MCF 10A (cell line): ENCODE data around the gene PLSCR2. TPM values are rescaled to one million over a fixed set of nuclear protein-coding genes. Genes with fewer than 3 reads are reported as not detected.

Experiments
- BruUV-seq: library from RNA; stranded (reverse); fragments of 400-500 nt; replicated peaks from 2 replicates; lab custom pipeline; 2021; lab: Mats Ljungman, UMichigan
- CTCF ChIA-PET: fragments of 300-600 bp; sonication (Branson Sonifier 250); formaldehyde crosslinking; extraction: SDS; loops from one replicate; lab custom pipeline; 2021; ENCODE audit warnings: antibody characterized with exemption, inconsistent platforms; lab: Yijun Ruan, JAX
- POLR2A ChIA-PET: fragments of 300-600, 350-650 bp; sonication (Branson Sonifier 250); formaldehyde crosslinking; extraction: SDS; loops from one replicate; lab custom pipeline; 2020; ENCODE audit warnings: antibody characterized with exemption, inconsistent platforms; lab: Yijun Ruan, JAX
- DNase-seq: peaks from one replicate; pipeline ENCODE4 v3.0.0-alpha.2; 2018; ENCODE audit not compliant: unreplicated experiment
- H3K27ac Mint-ChIP-seq: one replicate; pipeline ENCODE4 v1.8.0; 2022; ENCODE audit warnings: mild to moderate bottlenecking, low read depth, mixed read lengths; ENCODE audit not compliant: unreplicated experiment
- H3K27me3 Mint-ChIP-seq: one replicate; pipeline ENCODE4 v1.8.0; 2022; ENCODE audit warnings: mixed read lengths; ENCODE audit not compliant: insufficient read depth, unreplicated experiment
- H3K36me3 Mint-ChIP-seq: one replicate; pipeline ENCODE4 v1.8.0; 2022; ENCODE audit warnings: mild to moderate bottlenecking, moderate library complexity, mixed read lengths; ENCODE audit not compliant: insufficient read depth, unreplicated experiment
- H3K4me1 Mint-ChIP-seq: one replicate; pipeline ENCODE4 v1.8.0; 2022; ENCODE audit warnings: mixed read lengths; ENCODE audit not compliant: insufficient read depth, unreplicated experiment
- H3K4me3 Mint-ChIP-seq: one replicate; pipeline ENCODE4 v1.8.0; 2022; ENCODE audit warnings: mild to moderate bottlenecking, moderate library complexity, mixed read lengths; ENCODE audit not compliant: unreplicated experiment
- H3K9me3 Mint-ChIP-seq: one replicate; pipeline ENCODE4 v1.8.0; 2022; ENCODE audit warnings: mixed read lengths; ENCODE audit not compliant: unreplicated experiment
- intact Hi-C: fragments of 100-400 bp; cut with micrococcal nuclease; formaldehyde crosslinking; loops from 2 replicates; pipeline ENCODE4 v1.14.1; 2022
- total RNA-seq: library from RNA; stranded (reverse); gene quantifications from 2 replicates; pipeline ENCODE4 v1.2.3, GENCODE V29; 2022
- TF ChIP-seq, protein P1 (sequence below): fragments of 200-600 bp; IDR thresholded peaks from one replicate; pipeline ENCODE4 v1.8.0; 2022; ENCODE audit warnings: antibody characterized with exemption, mild to moderate bottlenecking; ENCODE audit not compliant: unreplicated experiment

Gene PLSCR2
- total RNA-seq, 1 experiment from 2014 or later, result not detected

DNA sequence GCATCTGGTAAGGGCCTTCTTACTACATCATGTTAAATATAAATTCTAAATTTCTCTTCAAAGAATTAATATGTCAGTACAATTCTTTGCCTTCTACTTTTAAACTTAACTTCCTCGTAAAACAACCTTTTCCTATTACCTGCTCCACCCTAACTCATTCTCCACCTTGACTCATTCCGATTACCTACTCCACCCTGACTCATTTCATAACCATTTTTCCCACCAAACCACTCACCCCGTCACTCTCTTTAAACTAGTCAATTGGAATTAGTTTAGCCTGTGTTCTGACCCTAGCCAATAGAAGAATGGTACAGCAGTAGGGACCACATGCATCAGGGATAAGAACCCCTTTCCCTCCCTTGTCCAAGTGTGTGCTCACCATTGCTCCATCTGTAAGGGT lies 65.6 kb downstream of the PLSCR2 start:
- Mint-ChIP-seq H3K27ac (no peak overlapping the region), H3K36me3 (no peaks in the 10 kb centered on the region), H3K4me3 (no peak overlapping the region), H3K27me3 (no peaks in the 10 kb centered on the region), H3K9me3 (no peaks in the 10 kb centered on the region), H3K4me1 (peaks cover 10% of the 10 kb centered on the region)
- ChIA-PET POLR2A (no interaction called here), CTCF (no interaction called here)
- TF ChIP-seq, protein P1, sequence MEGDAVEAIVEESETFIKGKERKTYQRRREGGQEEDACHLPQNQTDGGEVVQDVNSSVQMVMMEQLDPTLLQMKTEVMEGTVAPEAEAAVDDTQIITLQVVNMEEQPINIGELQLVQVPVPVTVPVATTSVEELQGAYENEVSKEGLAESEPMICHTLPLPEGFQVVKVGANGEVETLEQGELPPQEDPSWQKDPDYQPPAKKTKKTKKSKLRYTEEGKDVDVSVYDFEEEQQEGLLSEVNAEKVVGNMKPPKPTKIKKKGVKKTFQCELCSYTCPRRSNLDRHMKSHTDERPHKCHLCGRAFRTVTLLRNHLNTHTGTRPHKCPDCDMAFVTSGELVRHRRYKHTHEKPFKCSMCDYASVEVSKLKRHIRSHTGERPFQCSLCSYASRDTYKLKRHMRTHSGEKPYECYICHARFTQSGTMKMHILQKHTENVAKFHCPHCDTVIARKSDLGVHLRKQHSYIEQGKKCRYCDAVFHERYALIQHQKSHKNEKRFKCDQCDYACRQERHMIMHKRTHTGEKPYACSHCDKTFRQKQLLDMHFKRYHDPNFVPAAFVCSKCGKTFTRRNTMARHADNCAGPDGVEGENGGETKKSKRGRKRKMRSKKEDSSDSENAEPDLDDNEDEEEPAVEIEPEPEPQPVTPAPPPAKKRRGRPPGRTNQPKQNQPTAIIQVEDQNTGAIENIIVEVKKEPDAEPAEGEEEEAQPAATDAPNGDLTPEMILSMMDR, result no peak
- intact Hi-C loops, result no loop called here
- no TSS peak for BruUV-seq
- no peak for DNase-seq

DNA sequence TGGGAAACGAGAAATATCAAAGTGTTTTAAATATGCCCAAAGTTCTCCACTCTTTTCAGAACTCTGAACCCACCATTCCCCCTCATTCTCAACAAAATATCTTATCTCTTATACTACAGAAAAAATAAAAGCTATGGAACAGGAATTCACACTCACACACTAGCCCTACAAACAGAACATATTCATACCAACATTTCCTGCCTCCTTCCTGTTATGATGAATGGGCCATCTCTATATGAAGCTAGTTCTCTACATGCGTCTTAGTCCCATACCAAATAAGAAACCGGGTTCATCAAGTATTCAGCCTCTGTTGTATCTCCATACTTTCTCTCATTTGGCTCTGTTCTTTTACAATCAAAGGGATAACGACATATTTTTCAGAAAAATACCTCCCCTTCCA lies 72.6 kb downstream of the PLSCR2 start:
- Mint-ChIP-seq H3K27me3 (no peaks in the 10 kb centered on the region), H3K36me3 (no peaks in the 10 kb centered on the region), H3K9me3 (no peaks in the 10 kb centered on the region), H3K4me3 (no peak overlapping the region), H3K27ac (no peak overlapping the region), H3K4me1 (no peaks in the 10 kb centered on the region)
- intact Hi-C loops, result no loop called here
- ChIA-PET CTCF (interaction anchor here (0.6 kb wide), 2 partner anchors 168 to 207 kb away, joined by 6 to 7 read pairs; no protein-coding TSS in a partner anchor), POLR2A (no interaction called here)
- BruUV-seq, result no TSS peak
- TF ChIP-seq, protein P1, result no peak
- no peak for DNase-seq

DNA sequence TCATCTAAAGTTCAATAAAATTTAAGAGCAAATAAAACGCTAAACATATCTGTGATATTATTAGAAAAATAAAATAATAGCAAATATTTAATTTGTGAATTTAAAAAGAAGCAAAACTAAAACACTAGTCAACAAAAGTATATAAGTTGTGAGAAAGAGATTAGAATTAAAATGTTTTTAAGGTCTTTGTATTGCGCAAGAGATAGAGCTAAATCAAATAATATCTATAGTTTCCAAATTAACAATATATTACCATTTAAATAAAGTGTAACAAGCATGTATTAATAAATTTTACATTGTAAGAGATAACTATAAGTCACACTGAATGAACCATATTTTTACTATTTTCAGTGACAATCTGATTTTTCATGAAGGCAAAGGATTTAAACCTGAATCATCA lies 74.2 kb downstream of the PLSCR2 start:
- Mint-ChIP-seq H3K36me3 (no peaks in the 10 kb centered on the region), H3K4me1 (peaks cover 6% of the 10 kb centered on the region), H3K27me3 (no peaks in the 10 kb centered on the region), H3K4me3 (no peak overlapping the region), H3K9me3 (no peaks in the 10 kb centered on the region), H3K27ac (no peak overlapping the region)
- intact Hi-C loops, result no loop called here
- POLR2A ChIA-PET, result no interaction called here
- no TSS peak for BruUV-seq
- DNase-seq, result no peak
- CTCF ChIA-PET, result no interaction called here
- TF ChIP-seq, protein P1, result no peak

DNA sequence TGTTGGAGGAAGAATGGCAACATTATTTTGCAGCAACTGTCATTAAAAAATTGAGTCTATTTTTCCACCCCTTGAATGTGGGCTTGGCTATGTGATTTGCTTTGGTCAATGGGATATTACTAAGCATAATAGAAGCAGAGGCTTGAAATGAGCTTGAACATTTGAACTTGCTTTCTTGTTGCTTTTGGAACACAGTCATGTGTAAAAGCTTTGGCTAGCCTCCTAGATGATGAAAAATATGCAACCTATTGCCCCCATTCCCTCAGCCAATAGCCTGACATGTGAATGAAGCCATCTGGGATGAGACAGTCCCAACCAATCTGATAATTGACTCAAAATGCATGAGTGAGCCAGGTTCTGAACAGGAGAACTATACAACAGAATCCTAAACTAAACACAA lies 78.4 kb downstream of the PLSCR2 start:
- DNase-seq, result peak; percentile 60
- no TSS peak for BruUV-seq
- H3K4me3 Mint-ChIP-seq, result no peak overlapping the region
- TF ChIP-seq, protein P1, result no peak
- intact Hi-C loops, result no loop called here
- H3K27ac Mint-ChIP-seq, result no peak overlapping the region
- H3K36me3 Mint-ChIP-seq, result no peaks in the 10 kb centered on the region
- H3K9me3 Mint-ChIP-seq, result no peaks in the 10 kb centered on the region
- H3K4me1 Mint-ChIP-seq, result peaks cover 6% of the 10 kb centered on the region
- H3K27me3 Mint-ChIP-seq, result no peaks in the 10 kb centered on the region
- CTCF ChIA-PET, result no interaction called here
- POLR2A ChIA-PET, result no interaction called here
